MM.1S (cell line): ENCODE measurements around the gene ADIRF.

Experiments
- DNase-seq: peaks from one replicate; pipeline ENCODE4 v3.0.0-alpha.2; 2015
- H2AFZ ChIP-seq: fragments of 300-600 bp; sonication (generic); 2 replicates; pipeline ENCODE4 v1.6.0; 2016; ENCODE audit warnings: antibody characterized with exemption, low read length
- H3F3A ChIP-seq: fragments of 300-600 bp; sonication (generic); 2 replicates; pipeline ENCODE4 v1.6.1; 2016; ENCODE audit warnings: mild to moderate bottlenecking, antibody characterized with exemption, low read length, moderate library complexity, mixed read lengths; ENCODE audit not compliant: insufficient read depth
- H3K27ac ChIP-seq: fragments of 300-600 bp; sonication (generic); 2 replicates; pipeline ENCODE4 v1.5.1; 2016; ENCODE audit warnings: mild to moderate bottlenecking, low read length
- H3K27me3 ChIP-seq: fragments of 300-600 bp; sonication (generic); replicated peaks from 2 replicates; pipeline ENCODE4 v1.6.0; 2016; ENCODE audit warnings: low read length; ENCODE audit not compliant: insufficient read depth
- H3K36me3 ChIP-seq: fragments of 300-600 bp; sonication (generic); replicated peaks from 2 replicates; pipeline ENCODE4 v1.6.1; 2016; ENCODE audit warnings: mild to moderate bottlenecking, low read length, mixed read lengths; ENCODE audit not compliant: insufficient read depth
- H3K4me1 ChIP-seq: fragments of 300-600 bp; sonication (generic); 2 replicates; pipeline ENCODE4 v1.6.1; 2016; ENCODE audit warnings: low read length, mixed read lengths
- H3K4me2 ChIP-seq: fragments of 300-600 bp; sonication (generic); 2 replicates; pipeline ENCODE4 v1.6.0; 2016; ENCODE audit warnings: low read depth, low read length
- H3K4me3 ChIP-seq: fragments of 300-600 bp; sonication (generic); 2 replicates; pipeline ENCODE4 v1.5.1; 2016; ENCODE audit warnings: low read length, mixed read lengths
- H3K79me2 ChIP-seq: fragments of 300-600 bp; sonication (generic); 2 replicates; pipeline ENCODE4 v1.6.1; 2016; ENCODE audit warnings: mixed run types, low read length, mixed read lengths
- H3K9ac ChIP-seq: fragments of 300-600 bp; sonication (generic); 2 replicates; pipeline ENCODE4 v1.6.1; 2016; ENCODE audit warnings: low read length, mixed read lengths
- H3K9me2 ChIP-seq: fragments of 300-600 bp; sonication (generic); replicated peaks from 2 replicates; pipeline ENCODE4 v1.6.1; 2016; ENCODE audit warnings: mild to moderate bottlenecking, low read length, mixed read lengths; ENCODE audit not compliant: insufficient read depth
- H3K9me3 ChIP-seq: fragments of 300-600 bp; sonication (generic); replicated peaks from 2 replicates; pipeline ENCODE4 v1.6.1; 2016; ENCODE audit warnings: mild to moderate bottlenecking, low read length, mixed read lengths; ENCODE audit not compliant: insufficient read depth
- H4K20me1 ChIP-seq: fragments of 300-600 bp; sonication (generic); 2 replicates; pipeline ENCODE4 v1.6.1; 2016; ENCODE audit warnings: mild to moderate bottlenecking, low read length, moderate library complexity, mixed read lengths; ENCODE audit not compliant: insufficient read depth
- CTCF ChIP-seq: fragments of 300-600 bp; sonication (generic); IDR thresholded peaks from 2 replicates; pipeline ENCODE4 v1.5.1; 2016; ENCODE audit warnings: antibody characterized with exemption, low read length, mixed read lengths
- EZH2 ChIP-seq: fragments of 300-600 bp; sonication (generic); optimal IDR thresholded peaks from 2 replicates; pipeline ENCODE3; 2017; ENCODE audit warnings: low read depth, mild to moderate bottlenecking, antibody characterized with exemption, low read length, mixed read lengths
- EZH2phosphoT487 ChIP-seq: fragments of 300-600 bp; sonication (generic); IDR thresholded peaks from 2 replicates; pipeline ENCODE4 v1.6.1; 2018; ENCODE audit warnings: antibody characterized with exemption, low read length

ADIRF gene

GRCh38 chr10:86941426-86941825, 26.9 kb upstream of the ADIRF start:
- TF ChIP-seq EZH2 (no peak), CTCF (no peak), EZH2phosphoT487 (no peak)
- H2AFZ ChIP-seq, result no peak overlapping the region
- no peaks in the 10 kb centered on the region for H4K20me1 ChIP-seq
- no peak overlapping the region for H3K27ac ChIP-seq
- no peaks in the 10 kb centered on the region for H3K9me3 ChIP-seq
- H3F3A ChIP-seq, result no peaks in the 10 kb centered on the region
- no peaks in the 10 kb centered on the region for H3K36me3 ChIP-seq
- H3K27me3 ChIP-seq, result no peaks in the 10 kb centered on the region
- no peaks in the 10 kb centered on the region for H3K4me1 ChIP-seq
- H3K9ac ChIP-seq, result no peak overlapping the region
- no peaks in the 10 kb centered on the region for H3K79me2 ChIP-seq
- no peak for DNase-seq
- no peaks in the 10 kb centered on the region for H3K9me2 ChIP-seq
- no peak overlapping the region for H3K4me2 ChIP-seq
- H3K4me3 ChIP-seq, result no peak overlapping the region

- Histone ChIP-seq H3K9me3 (no peaks in the 10 kb centered on the region), H4K20me1 (no peaks in the 10 kb centered on the region), H3K9ac (no peak overlapping the region), H3K79me2 (no peaks in the 10 kb centered on the region), H3K4me3 (no peak overlapping the region), H2AFZ (no peak overlapping the region), H3K36me3 (no peaks in the 10 kb centered on the region), H3K4me1 (no peaks in the 10 kb centered on the region), H3K27me3 (no peaks in the 10 kb centered on the region), H3F3A (no peaks in the 10 kb centered on the region), H3K27ac (no peak overlapping the region), H3K4me2 (no peak overlapping the region), H3K9me2 (no peaks in the 10 kb centered on the region)
- no peak for DNase-seq
- TF ChIP-seq EZH2phosphoT487 (no peak), CTCF (no peak)
Observed at GRCh38 chr10:86941991-86942421, 26.3 kb upstream of the ADIRF start.

GRCh38 chr10:86942441-86943315, 25.6 kb upstream of the ADIRF start:
- no peaks in the 10 kb centered on the region for H3K4me1 ChIP-seq
- H4K20me1 ChIP-seq, result no peaks in the 10 kb centered on the region
- H3K9me2 ChIP-seq, result no peaks in the 10 kb centered on the region
- H2AFZ ChIP-seq, result no peak overlapping the region
- no peak overlapping the region for H3K4me3 ChIP-seq
- H3K79me2 ChIP-seq, result no peaks in the 10 kb centered on the region
- H3K9me3 ChIP-seq, result no peaks in the 10 kb centered on the region
- no peaks in the 10 kb centered on the region for H3K36me3 ChIP-seq
- no peaks in the 10 kb centered on the region for H3K27me3 ChIP-seq
- H3K9ac ChIP-seq, result no peak overlapping the region
- TF ChIP-seq EZH2, result no peak
- TF ChIP-seq EZH2phosphoT487, result no peak
- TF ChIP-seq CTCF, result no peak
- no peak overlapping the region for H3K4me2 ChIP-seq
- DNase-seq, result no peak
- no peak overlapping the region for H3K27ac ChIP-seq
- no peaks in the 10 kb centered on the region for H3F3A ChIP-seq
